ENCODE results near the gene FANCC.
A peak's percentile ranks its signal among the peaks of the same experiment; 100 is the strongest.
"Not testable (repeated sequence)": the region's sequence is repeated elsewhere in the genome, so short reads cannot be mapped to it uniquely, and the experiment has no call there.

Gene FANCC

DNA sequence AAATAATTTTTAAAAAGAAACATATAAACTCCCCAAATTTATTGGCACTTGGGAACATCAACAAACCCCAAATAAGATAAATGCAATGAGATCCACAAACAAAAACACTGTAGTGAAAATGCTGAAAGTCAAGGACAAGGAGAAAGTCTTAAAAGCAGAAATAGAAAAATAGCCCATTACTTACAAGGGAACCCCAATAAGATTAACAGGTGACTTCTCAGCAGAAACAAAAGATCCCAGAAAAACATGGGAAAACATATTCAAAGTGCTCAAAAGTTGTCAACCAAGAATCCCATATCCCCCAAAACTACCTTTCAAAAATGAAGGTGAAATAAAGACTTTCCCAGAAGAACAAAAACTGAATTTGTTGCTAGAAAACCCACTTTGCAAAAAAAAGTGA lies 40.0 kb downstream of the FANCC start:
- DNase-seq, result no peak

DNA sequence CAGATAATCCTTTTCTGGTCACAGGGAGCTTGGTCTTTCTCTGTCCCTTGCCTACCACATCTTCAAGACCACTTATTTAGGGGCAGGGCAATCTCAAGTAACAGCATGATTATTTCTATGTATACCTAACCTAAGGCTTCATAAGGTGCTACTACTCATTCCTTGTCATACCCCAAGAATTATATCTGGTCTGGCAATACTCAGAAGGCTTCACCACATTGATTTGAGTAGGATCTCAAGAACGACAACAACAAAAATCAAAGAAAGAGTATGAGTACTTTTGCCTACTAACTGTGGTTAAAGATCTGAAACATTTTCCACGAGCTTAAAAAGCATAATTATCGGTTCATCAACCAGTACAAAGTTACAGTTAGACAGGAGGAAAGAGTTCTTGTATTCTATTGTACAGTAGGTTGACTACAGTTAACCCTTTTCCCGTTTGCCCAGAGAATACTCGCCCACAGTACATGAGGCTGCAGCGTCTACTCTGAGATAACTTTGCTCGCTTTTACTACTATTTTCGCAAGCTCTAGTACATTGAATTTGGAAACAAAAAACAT lies 41.0 kb downstream of the FANCC start:
- no peak for DNase-seq

DNA sequence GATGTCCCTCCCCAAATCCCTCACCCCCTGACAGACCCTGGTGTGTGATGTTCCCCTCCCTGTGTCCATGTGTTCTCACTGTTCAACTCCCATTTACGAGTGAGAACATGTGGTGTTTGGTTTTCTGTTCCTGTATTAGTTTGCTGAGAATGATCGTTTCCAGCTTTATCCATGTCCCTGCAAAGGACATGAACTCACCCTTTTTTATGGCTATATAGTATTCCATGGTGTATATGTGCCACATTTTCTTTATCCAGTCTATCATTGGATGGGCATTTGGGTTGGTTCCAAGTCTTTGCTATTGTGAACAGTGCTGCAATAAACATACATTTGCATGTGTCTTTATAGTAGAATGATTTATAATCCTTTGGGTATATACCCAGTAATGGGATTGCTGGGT lies 43.3 kb downstream of the FANCC start:
- not testable (repeated sequence) for DNase-seq

DNA sequence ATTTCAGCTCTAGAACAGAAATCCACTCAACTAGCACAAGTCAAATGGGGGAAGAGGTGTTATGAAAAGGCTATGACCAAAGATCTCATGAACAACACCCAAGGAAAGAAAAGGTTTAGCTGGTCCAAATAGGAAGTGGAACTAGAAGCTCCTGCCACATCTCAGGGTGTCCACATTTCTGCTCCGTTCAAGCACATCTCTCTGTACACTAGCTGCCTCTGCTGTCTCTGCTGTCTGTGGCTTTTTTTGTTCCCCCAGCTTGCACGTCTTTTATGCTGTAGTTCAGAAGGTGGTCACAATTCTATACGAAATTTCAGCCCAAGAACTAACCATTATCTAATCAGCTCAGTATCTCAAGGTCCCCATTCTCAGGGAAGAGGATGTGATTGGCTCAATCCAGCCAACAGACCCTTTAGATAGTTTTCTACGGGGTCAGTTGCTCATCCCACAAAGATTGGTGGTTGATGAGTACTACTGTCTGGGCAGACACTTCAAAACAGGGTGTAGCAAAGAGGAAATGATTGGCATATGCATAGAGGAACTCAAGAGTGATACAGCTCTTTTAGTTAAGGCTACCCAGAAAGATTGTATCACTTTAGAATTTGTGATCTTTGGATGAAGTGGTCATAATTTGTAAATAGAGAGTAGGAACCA lies 44.0 kb downstream of the FANCC start:
- no peak for DNase-seq

DNA sequence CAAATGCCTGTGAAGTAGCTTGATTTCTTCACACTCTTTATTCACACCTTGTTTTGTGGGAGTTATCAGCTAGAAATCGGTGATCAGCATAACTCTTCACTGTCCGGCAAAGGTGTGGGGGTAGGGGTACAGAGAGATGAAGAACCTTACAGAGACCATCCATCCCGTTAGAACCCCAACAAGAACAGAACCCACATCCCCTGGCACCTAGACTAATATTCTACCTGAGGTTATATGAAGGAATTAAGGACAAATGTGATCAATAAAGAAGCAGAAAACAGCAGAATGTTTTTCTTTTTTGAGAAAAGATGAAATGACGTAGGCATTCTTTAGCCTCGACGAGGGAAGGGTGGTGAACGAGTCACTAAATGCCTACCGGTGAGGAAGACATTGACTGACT lies 44.7 kb downstream of the FANCC start:
- DNase-seq, result no peak

DNA sequence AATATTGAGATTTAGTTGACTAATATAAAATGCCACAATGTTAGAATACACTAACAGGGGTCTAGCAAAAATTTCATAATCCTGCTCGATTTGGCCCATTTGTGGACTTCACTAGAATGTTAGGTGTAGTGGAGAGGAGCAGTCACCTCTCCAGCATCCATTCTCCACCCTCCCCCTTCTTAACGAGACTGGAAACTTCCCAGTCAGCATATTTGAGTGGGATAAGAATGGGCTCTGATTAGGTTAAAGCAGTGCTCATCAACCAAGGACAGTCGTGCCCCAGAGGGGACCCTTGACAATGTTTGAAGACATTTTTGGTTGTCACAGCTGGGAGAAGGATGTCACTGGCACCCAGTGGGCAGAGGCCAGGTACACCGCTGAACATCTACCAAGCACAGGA lies 46.7 kb downstream of the FANCC start:
- DNase-seq, result no peak

DNA sequence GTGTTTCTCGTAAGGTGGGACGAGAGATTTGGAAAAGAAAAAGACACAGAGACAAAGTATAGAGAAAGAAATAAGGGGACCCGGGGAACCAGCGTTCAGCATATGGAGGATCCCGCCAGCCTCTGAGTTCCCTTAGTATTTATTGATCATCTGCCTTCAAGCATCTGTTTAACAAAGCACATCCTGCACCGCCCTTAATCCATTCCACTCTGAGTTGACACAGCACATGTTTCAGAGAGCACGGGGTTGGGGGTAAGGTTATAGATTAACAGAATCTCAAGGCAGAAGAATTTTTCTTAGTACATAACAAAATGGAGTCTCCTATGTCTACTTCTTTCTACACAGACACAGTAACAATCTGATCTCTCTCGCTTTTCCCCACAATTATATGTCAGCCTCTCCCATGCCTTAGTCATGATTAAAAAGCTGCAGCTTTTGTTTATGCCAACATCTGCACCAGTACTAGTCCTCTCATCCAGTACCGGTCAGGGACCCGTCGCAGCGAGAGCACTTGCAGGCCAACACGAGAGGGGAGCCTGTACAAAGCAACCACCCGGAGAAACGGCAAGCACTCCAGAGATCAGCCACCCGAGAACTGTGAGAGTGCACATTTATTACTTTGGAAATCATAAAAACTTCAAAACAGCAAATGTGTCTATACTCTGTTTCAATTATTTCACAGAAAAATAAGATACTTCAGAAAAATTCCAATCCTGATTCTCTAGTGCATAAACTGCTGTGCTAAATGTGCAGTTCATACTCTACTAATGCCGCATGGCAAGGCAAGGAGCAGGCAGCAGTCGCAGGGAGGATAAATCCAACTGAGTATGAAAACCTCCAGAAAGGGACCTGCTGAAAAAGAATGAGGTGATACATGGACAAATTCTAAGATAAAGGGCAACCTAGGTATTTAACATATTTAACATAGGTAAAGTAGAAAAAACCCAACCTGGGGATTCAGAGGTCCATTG lies 47.4 kb downstream of the FANCC start:
- not testable (repeated sequence) for DNase-seq

DNA sequence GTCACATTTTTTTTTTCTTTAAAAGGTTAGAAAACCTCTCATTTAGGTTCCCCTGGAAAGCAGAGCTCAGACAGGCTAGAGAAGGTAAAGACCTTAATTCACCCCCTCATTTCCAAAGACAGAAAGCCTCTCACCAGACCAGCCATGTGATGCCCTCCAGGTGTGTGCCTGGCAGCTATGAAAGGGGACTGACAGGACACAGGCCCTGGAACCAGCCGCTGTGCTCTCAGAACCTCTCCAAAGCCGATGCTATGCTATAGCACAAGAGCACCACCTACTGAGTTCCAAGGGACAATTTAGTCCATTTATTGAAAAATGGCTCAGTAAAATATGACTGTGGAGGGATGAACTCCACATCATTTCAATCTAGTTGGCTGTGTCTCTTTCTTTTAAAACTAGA lies 48.8 kb downstream of the FANCC start:
- peak; percentile 10 for DNase-seq

DNA sequence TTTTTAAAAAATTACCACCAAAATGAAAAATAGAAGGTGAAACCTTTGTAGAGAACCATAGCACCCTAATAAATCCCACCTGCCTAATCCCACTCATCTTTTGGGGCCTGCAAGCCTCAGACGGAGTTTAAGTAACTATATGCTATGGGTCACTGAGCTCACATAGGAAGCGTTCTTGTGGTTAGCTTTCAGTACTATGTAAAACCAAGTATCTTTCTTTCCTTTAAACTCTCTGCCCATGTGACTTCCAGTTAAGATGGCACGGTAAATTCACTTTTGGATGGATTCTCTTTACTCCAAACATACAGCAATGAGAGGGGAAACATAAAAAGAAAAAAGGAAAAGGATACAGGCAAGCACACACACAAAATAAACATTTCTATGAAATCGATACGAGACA lies 50.9 kb downstream of the FANCC start:
- peak; percentile 19 for DNase-seq

DNA sequence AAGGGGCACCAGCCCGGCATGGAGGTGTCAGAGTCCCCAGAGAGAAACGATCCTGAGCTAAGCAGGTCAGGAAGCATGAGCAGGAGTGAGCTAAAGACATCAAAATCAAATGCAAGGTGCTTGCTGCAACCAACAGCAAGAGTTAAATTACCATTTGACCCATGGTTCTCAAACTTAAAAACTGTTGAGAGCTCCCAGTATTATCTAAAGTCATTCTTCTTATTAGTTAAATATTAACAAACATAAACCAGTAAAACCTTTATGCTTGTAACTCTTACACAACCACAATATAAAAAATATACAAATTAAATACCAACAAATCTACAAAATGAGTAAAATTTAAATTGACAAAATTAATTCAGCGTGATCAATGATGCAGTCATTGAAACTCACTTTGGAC lies 51.5 kb downstream of the FANCC start:
- DNase-seq, result no peak

DNA sequence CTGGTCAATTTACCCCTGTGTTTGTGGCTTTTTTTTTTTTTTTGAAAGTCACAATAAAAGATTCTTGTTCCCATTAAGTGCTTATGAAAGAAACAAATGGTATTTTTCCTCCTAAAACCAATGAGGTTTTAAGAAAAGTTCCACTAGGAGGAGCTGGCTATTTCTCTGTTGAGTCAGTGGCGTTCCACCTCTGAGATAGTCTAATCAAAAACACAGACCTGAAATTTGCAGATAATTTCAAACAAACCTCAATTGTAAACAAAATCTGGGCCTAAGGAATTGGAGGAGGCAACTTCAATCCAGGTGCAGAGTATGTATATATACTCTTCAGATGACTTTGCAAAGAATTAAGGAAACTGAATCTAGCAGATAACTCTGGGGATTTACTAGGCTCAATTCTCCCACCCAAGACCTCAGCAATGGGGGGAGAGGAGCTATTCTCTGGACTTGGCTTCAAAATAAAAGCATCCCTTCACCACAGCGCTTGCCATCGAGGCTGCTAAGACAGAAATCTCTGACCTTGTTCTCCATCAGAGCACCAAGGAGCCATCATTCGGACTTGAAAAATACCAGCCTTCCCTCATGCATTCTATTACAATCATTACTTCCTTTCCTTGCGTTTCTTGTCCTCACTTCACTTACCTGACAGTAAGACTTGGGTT lies 52.4 kb downstream of the FANCC start:
- DNase-seq, result no peak

DNA sequence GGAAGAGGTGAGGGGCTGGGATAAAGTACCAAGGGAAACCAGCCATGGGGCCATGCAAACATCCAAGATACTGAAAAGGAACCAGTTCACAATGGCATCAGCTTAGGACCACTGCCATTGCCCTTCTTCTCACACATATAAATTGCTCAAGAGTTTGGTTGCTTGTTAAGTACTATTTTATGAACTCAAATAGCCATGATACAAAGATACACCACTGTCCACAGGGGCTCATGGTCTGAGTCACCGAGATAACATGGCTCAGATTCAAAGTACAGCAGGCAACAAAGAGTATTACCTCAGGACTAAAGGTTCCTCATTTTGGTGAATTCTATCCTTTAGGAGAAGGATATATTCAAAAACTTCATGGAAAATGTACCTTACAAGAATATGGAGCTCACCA lies 55.6 kb downstream of the FANCC start:
- no peak for DNase-seq

DNA sequence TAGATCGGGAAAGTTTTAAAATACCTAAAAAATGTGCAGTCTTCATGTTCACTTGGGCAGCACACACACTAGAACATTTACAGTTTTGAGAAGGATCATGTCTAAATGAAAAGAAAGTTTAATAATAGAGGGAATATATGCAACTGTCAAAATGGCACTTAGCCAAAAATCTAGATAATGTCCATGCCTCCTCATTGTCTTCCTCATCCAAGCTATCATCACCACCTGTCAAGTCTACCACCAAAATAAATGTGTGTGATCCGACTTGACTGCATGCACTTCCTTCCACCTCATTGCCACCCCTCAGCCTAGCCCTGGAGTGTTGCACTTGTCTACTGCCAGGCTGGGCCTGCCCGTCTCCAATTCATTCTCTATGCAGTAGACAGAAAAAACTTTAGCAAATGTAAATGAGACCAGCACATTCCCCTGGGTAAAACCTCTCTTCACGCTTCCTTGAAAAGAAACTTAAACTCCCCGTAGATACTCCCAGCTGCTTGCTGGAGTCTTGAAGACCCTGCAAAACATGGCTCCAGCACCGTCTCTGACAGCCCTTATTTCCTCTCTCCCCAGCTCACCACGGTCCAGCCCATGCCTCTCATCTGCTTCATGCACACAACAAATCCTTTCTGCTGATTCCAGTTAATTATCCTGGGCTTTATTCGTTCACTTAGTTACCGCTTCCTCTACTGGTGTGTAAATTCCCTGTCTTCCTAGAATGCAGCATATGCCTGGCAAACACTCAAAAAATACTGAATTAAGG lies 66.9 kb downstream of the FANCC start:
- no peak for DNase-seq

DNA sequence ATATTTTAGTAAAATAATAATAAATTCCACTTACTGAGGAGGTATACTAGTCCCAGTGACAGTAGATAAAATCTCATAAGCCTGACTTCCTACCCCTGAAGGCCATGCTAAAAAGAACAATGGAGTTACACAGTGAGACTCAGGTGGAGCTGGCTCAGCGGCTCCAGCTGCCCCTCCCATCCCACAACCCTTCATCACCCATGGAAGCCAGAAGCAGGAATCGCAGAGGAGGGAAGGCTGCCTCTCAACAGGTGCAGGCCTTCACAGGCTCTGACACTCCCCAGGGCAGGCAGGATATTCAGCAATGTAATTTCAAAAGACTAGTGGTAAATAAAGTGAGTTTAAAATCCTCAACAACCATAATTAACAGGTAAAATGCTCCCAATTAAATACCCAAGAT lies 67.5 kb downstream of the FANCC start:
- no peak for DNase-seq

DNA sequence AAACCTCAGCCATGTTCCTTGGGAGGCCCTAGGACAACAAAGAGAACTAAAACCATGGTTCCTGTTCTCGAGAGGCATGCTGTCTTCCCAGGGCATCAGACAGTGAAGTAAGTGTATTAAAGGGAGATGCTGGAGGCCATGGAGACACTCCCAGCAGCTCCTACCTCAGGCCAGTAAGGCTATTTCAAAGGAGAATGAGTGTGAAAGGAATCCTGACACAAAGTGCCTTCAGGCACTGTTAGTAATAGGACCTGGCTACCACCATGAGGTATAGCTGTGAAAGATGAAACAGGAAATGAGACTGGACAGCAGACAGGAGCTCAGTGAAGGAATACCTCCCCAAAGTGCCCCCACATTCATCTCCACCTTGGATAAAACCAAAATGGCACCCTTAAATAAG lies 71.0 kb downstream of the FANCC start:
- no peak for DNase-seq

DNA sequence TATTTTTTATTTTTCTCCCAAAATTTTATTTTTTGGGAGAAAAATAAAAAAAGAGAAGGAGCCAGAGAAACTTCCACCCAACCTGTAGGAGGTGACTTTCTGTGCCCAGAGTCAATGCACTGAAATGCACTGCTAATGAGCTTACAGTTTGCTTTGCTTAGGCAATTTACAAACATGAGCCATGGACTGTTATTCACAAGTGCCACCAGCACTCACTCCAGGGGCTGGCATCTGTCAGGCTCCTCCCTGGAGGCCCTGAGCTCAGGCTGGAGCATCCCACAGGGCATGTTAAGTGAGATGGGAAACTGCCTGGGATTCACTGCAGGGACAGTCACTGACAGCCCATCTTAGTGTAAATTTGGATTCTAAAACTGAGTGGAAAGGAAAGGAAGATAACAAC lies 74.9 kb downstream of the FANCC start:
- no peak for DNase-seq

DNA sequence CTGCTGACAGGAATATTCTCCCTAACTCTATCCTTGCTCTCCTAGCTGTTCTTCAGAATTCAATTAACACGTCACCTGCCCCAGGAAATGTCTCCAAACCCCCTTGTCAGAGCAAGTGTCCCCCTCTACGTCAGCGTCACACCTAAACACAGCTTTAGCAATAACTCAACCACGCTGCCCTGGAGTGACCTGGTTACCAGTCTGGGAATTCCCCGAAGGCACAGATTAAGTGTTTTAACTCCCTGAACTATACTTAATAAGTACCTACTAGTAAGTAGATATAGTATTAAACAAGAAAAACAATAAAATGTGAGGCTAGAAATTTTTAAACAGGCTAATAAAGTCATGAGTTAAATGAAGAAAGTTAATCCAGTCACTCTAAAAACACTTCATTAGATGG lies 78.4 kb downstream of the FANCC start:
- DNase-seq, result no peak

DNA sequence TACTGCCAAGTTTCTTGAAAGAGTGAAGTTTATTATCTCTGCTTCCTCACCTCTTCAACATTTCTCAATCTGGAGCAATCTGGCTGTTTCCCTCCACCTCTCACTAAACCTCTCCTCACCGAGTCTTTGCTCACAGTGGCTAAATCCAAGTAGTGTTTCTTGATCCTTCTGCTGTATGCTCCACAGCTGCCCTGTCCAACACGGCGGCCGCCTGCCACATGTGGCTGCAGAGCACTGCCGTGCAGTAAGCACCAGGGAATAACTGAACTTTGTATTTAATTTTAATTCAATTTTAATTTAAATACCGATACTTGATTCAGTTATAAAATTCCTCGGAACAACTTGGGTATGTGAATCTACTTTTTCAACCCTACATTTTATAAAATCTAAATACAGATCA lies 80.2 kb downstream of the FANCC start:
- DNase-seq, result no peak

DNA sequence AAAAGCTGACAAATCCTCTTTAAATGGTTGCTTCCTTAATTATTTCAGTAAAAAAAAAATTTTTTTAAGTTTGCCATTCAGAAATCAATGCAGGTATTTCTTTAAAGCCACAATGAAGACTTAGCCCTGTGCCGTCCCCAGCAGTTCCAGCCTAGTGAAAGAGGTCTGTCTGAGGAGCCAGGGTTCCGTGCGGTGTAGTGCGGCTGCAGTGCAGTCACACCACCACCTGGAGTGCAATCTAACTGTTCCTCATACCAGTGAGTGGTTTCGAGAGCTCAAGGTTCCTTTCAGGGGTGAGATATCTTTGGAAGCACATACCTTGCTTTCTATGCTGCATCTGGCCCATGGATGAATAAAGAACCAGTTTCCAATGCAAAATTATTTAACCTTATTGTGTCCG lies 87.5 kb downstream of the FANCC start:
- no peak for DNase-seq

DNA sequence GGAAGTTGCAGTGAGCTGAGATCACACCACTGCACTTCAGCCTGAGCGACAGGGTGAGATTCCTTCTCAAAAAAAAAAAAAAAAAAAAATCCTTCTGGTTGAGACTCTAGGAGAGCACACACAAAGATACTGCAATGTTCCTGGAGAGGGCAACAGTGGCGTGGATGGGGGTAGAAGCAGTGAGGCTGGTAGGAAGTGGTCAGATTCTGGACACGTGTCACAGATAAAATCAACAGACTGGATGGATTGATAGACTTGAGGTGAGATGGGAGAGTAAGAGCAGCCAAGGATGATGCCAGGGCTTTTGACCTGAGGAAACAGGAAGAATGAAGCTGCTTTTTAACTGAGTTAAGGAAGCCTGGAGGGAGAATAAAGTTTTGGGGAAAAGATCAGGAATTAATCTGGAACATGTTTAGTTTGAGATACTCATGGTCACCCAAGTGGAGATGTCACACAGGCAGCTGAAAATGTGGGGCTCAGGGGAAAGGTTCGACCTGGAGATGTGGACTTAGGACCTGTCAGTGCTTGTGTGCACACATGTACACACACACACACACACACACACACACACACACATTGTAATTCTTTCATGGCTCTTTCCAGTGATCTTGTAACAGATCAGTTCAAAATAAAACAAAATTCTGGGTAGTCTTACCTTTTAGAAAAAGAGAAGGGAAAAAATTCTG lies 88.1 kb downstream of the FANCC start:
- no peak for DNase-seq

DNA sequence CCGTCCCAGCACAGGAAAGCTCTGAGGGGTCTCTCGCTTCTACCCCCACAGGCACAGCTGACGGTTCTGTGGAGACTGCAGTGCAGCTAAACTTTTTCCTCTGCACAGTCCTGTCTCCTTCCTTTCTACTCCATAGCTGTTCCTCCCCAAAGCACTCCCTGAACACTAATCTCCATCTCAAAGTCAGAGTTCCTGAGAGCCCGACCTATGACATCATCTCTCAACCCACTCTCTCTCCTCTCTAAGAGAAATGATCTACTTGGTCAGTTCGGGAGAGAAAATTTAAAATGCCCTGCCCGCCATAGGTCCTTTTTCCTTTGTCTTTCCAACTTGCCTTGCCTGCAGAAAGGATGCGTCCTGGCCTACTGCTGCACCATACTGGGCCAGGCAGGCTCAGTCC lies 90.6 kb downstream of the FANCC start:
- DNase-seq, result no peak

DNA sequence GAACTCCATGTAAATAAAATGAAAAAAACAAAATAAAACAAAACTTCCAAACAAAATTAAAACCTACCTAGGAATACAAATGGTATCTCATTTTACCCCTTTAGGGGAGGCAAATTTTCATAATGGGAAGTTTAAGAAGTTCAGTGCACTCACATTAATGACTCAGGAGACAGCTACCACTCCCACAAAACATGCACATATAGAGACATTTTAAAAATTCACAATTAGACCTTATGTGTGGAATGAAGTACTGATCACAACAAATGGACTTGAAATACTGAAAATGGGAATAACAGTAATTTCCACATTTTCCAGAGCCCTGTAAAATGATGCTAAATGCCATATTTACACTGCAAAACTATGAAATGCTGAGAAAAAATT lies 91.8 kb downstream of the FANCC start:
- no peak for DNase-seq
